GM13977 (cell line): ENCODE data around the gene MSLN.

Experiments used
- DNase-seq: peaks from one replicate; pipeline ENCODE4 v3.0.0; 2012; ENCODE audit warnings: low spot score
- CTCF ChIP-seq: IDR thresholded peaks from 2 replicates; pipeline ENCODE4 v1.5.1; 2012; ENCODE audit warnings: mild to moderate bottlenecking, control low read depth; ENCODE audit not compliant: insufficient read depth; ENCODE audit errors: extremely low read depth, missing control alignments
- in situ Hi-C: fragments of 300-500 bp; cut with MboI; formaldehyde crosslinking; loops from one replicate; pipeline ENCODE4 v1.12.0; 2022; ENCODE audit warnings: low sequenced_read_pairs, low pct_unique_long_range_greater_than_20kb, mixed read lengths, inconsistent platforms; ENCODE audit not compliant: unreplicated experiment

MSLN gene

GRCh38 chr16:715477-716199, 44.9 kb upstream of the MSLN start:
- peak; percentile 69 for DNase-seq
- in situ Hi-C loops: no loop called here
- TF ChIP-seq CTCF: peak; percentile 42

GRCh38 chr16:716200-716568, 44.4 kb upstream of the MSLN start:
- in situ Hi-C loops: no loop called here
- no peak for DNase-seq
- TF ChIP-seq CTCF: no peak

- TF ChIP-seq CTCF: no peak
- DNase-seq: no peak
- in situ Hi-C loops: no loop called here
These were observed 43.7 kb upstream of the MSLN start for GRCh38 chr16:716768-717325.

- TF ChIP-seq CTCF: no peak
- in situ Hi-C loops: no loop called here
- DNase-seq: no peak
These were observed 42.9 kb upstream of the MSLN start for GRCh38 chr16:717450-718245.

GRCh38 chr16:718389-718788, 42.1 kb upstream of the MSLN start:
- DNase-seq: no peak
- no peak for TF ChIP-seq CTCF
- in situ Hi-C loops: no loop called here

GRCh38 chr16:718922-719321, 41.6 kb upstream of the MSLN start:
- in situ Hi-C loops: no loop called here
- no peak for TF ChIP-seq CTCF
- DNase-seq: no peak
